Esophagus muscularis mucosa (tissue), 4 donors: Measurements from ENCODE around the gene CPEB4. TPM values are rescaled to one million over a fixed set of nuclear protein-coding genes. Genes with fewer than 3 reads are reported as not detected.

Source experiments
- DNase-seq: peaks from one replicate; pipeline ENCODE4 v3.0.0-alpha.2; 2017; ENCODE audit errors: extremely low spot score
- H3K27ac ChIP-seq, 4 donors: fragments of 200-600 bp; sonication (generic); replicated peaks in 1 of 4; 1 replicate in 3 of 4; 2 replicates in 1 of 4; pipeline ENCODE4 v1.5.1; 2016 to 2019; ENCODE audit warnings: mild to moderate bottlenecking in 1 of 4
- H3K27me3 ChIP-seq, 4 donors: fragments of 200-600 bp; sonication (generic); one replicate each; pipeline versions ENCODE4 v1.5.1 to v1.6.0; 2016 to 2019
- H3K36me3 ChIP-seq, 4 donors: fragments of 200-600 bp; sonication (generic); one replicate each; pipeline ENCODE4 v1.5.1; 2016 to 2019
- H3K4me1 ChIP-seq, 4 donors: fragments of 200-600 bp; sonication (generic); one replicate each; pipeline ENCODE4 v1.5.1; 2016 to 2019
- H3K4me3 ChIP-seq, 4 donors: fragments of 200-600 bp; sonication (generic); 1 replicate in 2 of 4; 2 replicates in 2 of 4; pipeline ENCODE4 v1.5.1; 2016 to 2019; ENCODE audit warnings: mild to moderate bottlenecking in 4 of 4, moderate library complexity in 1 of 4
- H3K9me3 ChIP-seq, 4 donors: fragments of 200-600 bp; sonication (generic); 1 replicate in 3 of 4; 2 replicates in 1 of 4; pipeline ENCODE4 v1.5.1; 2016 to 2019
- EP300 ChIP-seq: sonication (generic); formaldehyde crosslinking; IDR thresholded peaks from one replicate; pipeline ENCODE4 v1.6.1; 2017; ENCODE audit warnings: antibody characterized with exemption
- POLR2A ChIP-seq: fragments of 450-650 bp; IDR thresholded peaks from one replicate; pipeline ENCODE4 v1.6.1; 2017; ENCODE audit warnings: antibody characterized with exemption, moderate library complexity, mild to moderate bottlenecking, low read depth
- POLR2AphosphoS5 ChIP-seq, 2 donors: sonication (generic); formaldehyde crosslinking; IDR thresholded peaks; one replicate each; pipeline ENCODE4 v1.6.1; 2017; ENCODE audit warnings: antibody characterized with exemption in 2 of 2
- WGBS: methylation state at CpG from one replicate; pipeline ENCODE4 v1.1.5; 2018; 5-methylcytosine and 5-hydroxymethylcytosine counted together
- intact Hi-C: fragments of 100-400 bp; cut with DNase I; formaldehyde crosslinking; loops from one replicate; pipeline ENCODE4 v1.15.1; 2023
- total RNA-seq, 4 donors: library from RNA; depleted of rRNA; stranded (reverse); fragments of >200 nt; gene quantifications; one replicate each; pipeline versions ENCODE4 v1.1.0 to v1.2.1, GENCODE V29; 2016
- TF ChIP-seq, protein P1 (sequence below), 3 experiments: fragments of 200-600 bp in 2 of 3; fragments of 450-650 bp in 1 of 3; sonication (generic) in 2 of 3; IDR thresholded peaks; one replicate each; pipeline ENCODE4 v1.5.1; 2017 to 2019; ENCODE audit warnings: antibody characterized with exemption in 3 of 3, mild to moderate bottlenecking in 2 of 3, moderate library complexity in 1 of 3

The CPEB4 gene
- total RNA-seq, 4 donors from 2014 or later: 44.9 to 96.4 (median 54.4) TPM

DNA sequence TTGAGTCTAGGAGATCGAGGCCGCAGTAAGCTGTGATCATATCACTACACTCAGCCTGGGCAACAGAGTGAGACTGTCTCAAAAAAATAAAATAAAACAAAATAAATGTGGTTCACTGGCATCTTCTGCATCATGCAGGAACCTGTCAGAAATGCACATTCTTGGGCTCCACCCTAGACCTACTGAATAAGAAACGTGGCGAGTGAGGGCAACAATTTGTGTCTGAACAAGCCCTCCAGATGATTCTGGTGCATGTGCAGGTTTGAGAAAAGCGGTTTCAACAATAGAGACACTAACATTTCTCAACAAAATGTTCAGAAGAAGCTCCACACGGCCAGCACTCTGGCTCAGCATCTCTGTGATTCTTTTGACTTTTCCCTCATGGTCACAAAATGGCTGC lies 42.8 kb upstream of the CPEB4 start:
- Histone ChIP-seq H3K27me3 (no peaks in the 10 kb centered on the region), H3K36me3 (no peaks in the 10 kb centered on the region), H3K4me1 (no peaks in the 10 kb centered on the region), H3K4me3 (no peak overlapping the region), H3K27ac (no peak overlapping the region), H3K9me3 (peaks cover 0 to 19% (median 3%) of the 10 kb centered on the region in 4 donors)
- WGBS: 93% methylated on average over 6 of the region's 6 CpGs
- TF ChIP-seq POLR2AphosphoS5 (IDR thresholded peaks at IDR 0.05) (no peak), POLR2A (no peak), EP300 (no peak)
- TF ChIP-seq, protein P1, sequence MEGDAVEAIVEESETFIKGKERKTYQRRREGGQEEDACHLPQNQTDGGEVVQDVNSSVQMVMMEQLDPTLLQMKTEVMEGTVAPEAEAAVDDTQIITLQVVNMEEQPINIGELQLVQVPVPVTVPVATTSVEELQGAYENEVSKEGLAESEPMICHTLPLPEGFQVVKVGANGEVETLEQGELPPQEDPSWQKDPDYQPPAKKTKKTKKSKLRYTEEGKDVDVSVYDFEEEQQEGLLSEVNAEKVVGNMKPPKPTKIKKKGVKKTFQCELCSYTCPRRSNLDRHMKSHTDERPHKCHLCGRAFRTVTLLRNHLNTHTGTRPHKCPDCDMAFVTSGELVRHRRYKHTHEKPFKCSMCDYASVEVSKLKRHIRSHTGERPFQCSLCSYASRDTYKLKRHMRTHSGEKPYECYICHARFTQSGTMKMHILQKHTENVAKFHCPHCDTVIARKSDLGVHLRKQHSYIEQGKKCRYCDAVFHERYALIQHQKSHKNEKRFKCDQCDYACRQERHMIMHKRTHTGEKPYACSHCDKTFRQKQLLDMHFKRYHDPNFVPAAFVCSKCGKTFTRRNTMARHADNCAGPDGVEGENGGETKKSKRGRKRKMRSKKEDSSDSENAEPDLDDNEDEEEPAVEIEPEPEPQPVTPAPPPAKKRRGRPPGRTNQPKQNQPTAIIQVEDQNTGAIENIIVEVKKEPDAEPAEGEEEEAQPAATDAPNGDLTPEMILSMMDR (IDR thresholded peaks at IDR 0.05): no peak
- intact Hi-C loops: no loop called here
- no peak for DNase-seq

DNA sequence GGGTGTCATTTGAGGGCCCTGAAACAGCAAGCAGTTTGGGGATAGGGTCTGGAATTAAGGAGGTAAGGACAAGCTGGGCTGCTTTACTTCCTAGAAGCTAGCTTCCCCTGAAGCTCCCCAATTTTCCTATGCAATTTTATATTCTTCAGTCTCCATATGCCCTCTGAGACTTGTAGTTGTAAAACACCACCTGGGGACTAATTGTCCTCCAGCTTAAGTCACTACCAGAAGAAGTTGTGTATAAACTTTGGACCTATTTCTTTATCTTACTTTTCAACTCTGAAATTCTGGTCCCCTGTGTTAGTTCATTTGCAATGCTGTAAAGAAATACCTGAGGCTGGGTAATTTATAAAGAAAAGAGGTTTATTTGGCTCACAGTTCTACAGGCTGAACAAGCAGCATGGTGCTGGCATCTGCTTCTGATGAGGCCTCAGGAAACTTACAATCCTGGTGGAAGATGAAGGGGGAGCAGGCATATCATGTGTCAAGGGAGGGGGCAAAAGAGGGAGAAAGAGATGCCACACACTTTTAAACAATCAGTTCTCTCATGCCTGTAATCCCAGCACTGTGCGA lies 41.1 kb upstream of the CPEB4 start:
- Histone ChIP-seq H3K4me1 (no peaks in the 10 kb centered on the region), H3K4me3 (no peak overlapping the region), H3K9me3 (peaks cover 0 to 19% (median 3%) of the 10 kb centered on the region in 4 donors), H3K36me3 (no peaks in the 10 kb centered on the region), H3K27me3 (no peaks in the 10 kb centered on the region), H3K27ac (no peak overlapping the region)
- no peak for DNase-seq
- 42% methylated on average over 1 of the region's 1 CpG for WGBS
- no peak for TF ChIP-seq POLR2AphosphoS5 (IDR thresholded peaks at IDR 0.05)
- no peak for TF ChIP-seq EP300
- no peak for TF ChIP-seq POLR2A
- TF ChIP-seq, protein P1 (IDR thresholded peaks at IDR 0.05): no peak
- intact Hi-C loops: no loop called here

DNA sequence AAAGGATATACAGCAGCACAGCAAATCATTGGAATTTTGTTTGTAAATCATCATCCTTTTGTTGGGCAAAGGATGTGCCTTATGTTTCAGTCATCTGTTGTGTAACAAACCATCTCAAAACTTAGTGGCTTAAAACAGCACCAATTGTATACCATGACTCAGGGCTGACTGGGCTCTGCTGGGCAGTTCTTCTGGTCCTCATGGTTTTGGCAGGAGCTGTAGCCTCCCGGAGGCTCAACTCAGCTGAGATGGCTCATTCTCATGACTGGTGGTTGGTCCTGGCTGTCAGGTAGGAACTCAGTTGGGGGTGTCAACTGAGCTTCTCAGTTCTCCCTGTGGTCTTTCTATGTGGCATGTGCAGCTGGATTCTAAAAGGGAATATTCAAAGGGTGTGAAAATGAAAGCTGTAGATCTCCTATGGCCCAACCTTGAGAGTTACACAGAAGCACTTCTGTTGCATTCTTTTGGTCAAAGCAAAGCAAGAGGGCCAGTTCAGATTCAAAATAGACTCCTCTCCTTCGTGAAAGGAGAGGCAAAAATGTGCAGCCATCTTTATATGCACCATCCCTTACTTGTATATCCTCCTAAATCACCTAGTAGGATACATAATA lies 39.1 kb upstream of the CPEB4 start:
- TF ChIP-seq POLR2AphosphoS5 (IDR thresholded peaks at IDR 0.05): no peak
- no peak for TF ChIP-seq EP300
- no peak for TF ChIP-seq POLR2A
- Histone ChIP-seq H3K9me3 (peaks cover 0 to 19% (median 3%) of the 10 kb centered on the region in 4 donors), H3K27me3 (no peaks in the 10 kb centered on the region), H3K4me1 (no peaks in the 10 kb centered on the region), H3K4me3 (no peak overlapping the region), H3K36me3 (no peaks in the 10 kb centered on the region), H3K27ac (no peak overlapping the region)
- 90% methylated on average over 2 of the region's 2 CpGs for WGBS
- DNase-seq: no peak
- intact Hi-C loops: no loop called here

DNA sequence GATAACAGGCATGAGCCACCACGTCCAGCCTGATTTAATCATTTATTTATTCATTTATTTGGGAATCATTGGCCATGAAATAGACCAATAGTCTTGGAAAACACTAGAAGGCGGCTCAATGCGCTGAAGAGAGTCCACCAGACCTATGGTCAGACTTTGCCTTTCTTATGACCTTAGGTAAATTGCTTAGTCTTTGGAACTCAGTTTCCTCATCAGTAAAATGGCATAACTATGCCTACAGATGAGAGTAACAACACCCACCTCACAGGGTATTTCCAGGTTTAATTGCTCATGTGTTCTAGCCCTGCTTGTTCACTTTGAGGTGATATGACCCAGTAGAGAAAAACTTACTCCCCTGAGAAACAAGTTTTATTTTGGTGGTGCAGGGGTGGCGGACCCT lies 38.2 kb upstream of the CPEB4 start:
- WGBS: 98% methylated on average over 4 of the region's 4 CpGs
- no peak for DNase-seq
- no peaks in the 10 kb centered on the region for H3K36me3 ChIP-seq
- no peaks in the 10 kb centered on the region for H3K4me1 ChIP-seq
- TF ChIP-seq POLR2A (no peak), EP300 (no peak), POLR2AphosphoS5 (IDR thresholded peaks at IDR 0.05) (no peak)
- intact Hi-C loops: no loop called here
- H3K27ac ChIP-seq: no peak overlapping the region
- peaks cover 0 to 19% (median 3%) of the 10 kb centered on the region in 4 donors for H3K9me3 ChIP-seq
- no peak overlapping the region for H3K4me3 ChIP-seq
- H3K27me3 ChIP-seq: no peaks in the 10 kb centered on the region

DNA sequence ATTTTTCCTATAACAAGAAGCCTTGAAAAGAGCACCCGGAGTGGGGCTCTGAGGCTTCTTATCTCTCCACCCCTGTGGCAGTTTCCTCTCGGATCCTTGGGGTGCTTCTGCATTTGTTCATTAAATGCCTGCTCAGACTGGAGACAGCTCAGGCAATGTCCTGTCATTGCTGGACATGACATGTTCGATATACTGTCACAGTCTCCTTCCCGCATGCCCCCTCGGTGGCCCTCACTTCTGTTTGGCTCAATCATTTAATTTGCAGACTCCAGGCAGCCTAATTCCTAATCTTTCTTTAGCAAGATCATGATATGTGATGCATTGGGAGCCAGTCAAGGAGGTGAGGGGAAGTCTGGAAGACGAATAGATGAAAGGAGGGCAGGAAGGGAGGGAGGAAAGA lies 37.5 kb upstream of the CPEB4 start:
- no peaks in the 10 kb centered on the region for H3K4me1 ChIP-seq
- H3K27me3 ChIP-seq: no peaks in the 10 kb centered on the region
- H3K9me3 ChIP-seq: peaks cover 0 to 19% (median 3%) of the 10 kb centered on the region in 4 donors
- H3K36me3 ChIP-seq: no peaks in the 10 kb centered on the region
- H3K4me3 ChIP-seq: no peak overlapping the region
- TF ChIP-seq POLR2A: no peak
- TF ChIP-seq, protein P1 (IDR thresholded peaks at IDR 0.05): no peak
- TF ChIP-seq EP300: no peak
- no peak for TF ChIP-seq POLR2AphosphoS5 (IDR thresholded peaks at IDR 0.05)
- intact Hi-C loops: no loop called here
- DNase-seq: no peak
- no peak overlapping the region for H3K27ac ChIP-seq
- WGBS: 65% methylated on average over 6 of the region's 6 CpGs
